Aorta (tissue), 5 donors: ENCODE data around the gene FZD8. TPM values are rescaled to one million over a fixed set of nuclear protein-coding genes. Genes with fewer than 3 reads are reported as not detected.

ENCODE experiments used
- ATAC-seq: fragments of 200-7000 bp; cut with Tn5 transposase; one replicate; pipeline ENCODE4 v1.9.1; 2022; ENCODE audit warnings: moderate library complexity; ENCODE audit not compliant: low FRiP score
- DNase-seq, 2 donors: peaks; one replicate each; pipeline ENCODE4 v3.0.0-alpha.2; 2020
- H3K27ac ChIP-seq, 2 donors: one replicate each; pipeline ENCODE4 v1.5.1; 2013; ENCODE audit warnings: low read length in 2 of 2, mild to moderate bottlenecking in 2 of 2, moderate library complexity in 2 of 2, control low read depth in 1 of 2, inconsistent platforms in 1 of 2, low read depth in 1 of 2
- H3K27me3 ChIP-seq, 2 donors: one replicate each; pipeline ENCODE4 v1.6.1; 2013; ENCODE audit warnings: control low read depth in 1 of 2, low read length in 1 of 2, mild to moderate bottlenecking in 1 of 2, moderate library complexity in 1 of 2; ENCODE audit not compliant: insufficient read depth in 2 of 2, control insufficient read depth in 1 of 2
- H3K36me3 ChIP-seq, 2 donors: one replicate each; pipeline ENCODE4 v1.6.1; 2013; ENCODE audit warnings: control low read depth in 1 of 2, low read length in 1 of 2, mild to moderate bottlenecking in 1 of 2; ENCODE audit not compliant: insufficient read depth in 2 of 2, control insufficient read depth in 1 of 2
- H3K4me1 ChIP-seq, 2 donors: one replicate each; pipeline ENCODE4 v1.6.1; 2013; ENCODE audit warnings: low read length in 2 of 2, control low read depth in 1 of 2, mild to moderate bottlenecking in 1 of 2, moderate library complexity in 1 of 2; ENCODE audit not compliant: insufficient read depth in 2 of 2, control insufficient read depth in 1 of 2
- H3K4me3 ChIP-seq, 2 donors: one replicate each; pipeline ENCODE4 v1.5.1; 2013; ENCODE audit warnings: low read length in 2 of 2, control low read depth in 1 of 2, mild to moderate bottlenecking in 1 of 2
- H3K9me3 ChIP-seq: one replicate; pipeline ENCODE4 v1.6.1; 2013; ENCODE audit warnings: mild to moderate bottlenecking, low read length; ENCODE audit not compliant: control insufficient read depth
- WGBS, 2 donors: extraction: QIAGEN DNeasy Blood & Tissue Kit; methylation state at CpG; one replicate each; pipeline ENCODE4 v1.1.7; 2013; 5-methylcytosine and 5-hydroxymethylcytosine counted together
- intact Hi-C, 2 donors: fragments of 100-400 bp; cut with DNase I; formaldehyde crosslinking; loops; one replicate each; pipeline versions ENCODE4 v1.14.2 to v1.15.0; 2022
- polyA plus RNA-seq, 2 donors: library from polyadenylated mRNA; stranded (reverse); fragments of 200-250 nt; gene quantifications; one replicate each; pipeline ENCODE4 v1.2.3, GENCODE V29; 2013
- total RNA-seq, 2 donors: library from RNA; stranded (reverse); fragmentation: NEBNext Ultra II Directional; extraction: Animal tissue kit (Norgen Biotek cat#: 25700); gene quantifications; one replicate each; pipeline ENCODE4 v1.2.1, GENCODE V29; 2021
- donor health status: healthy with polysubstance abuse.
- donor health status: Bipolar disorder and iron deficiency.
- donor health status: DM: no; HTN: no; CAD: no.
- donor health status: DM: no; HTN: no; CAD: no.
- donor health status: DM: yes; HTN: yes; CAD: no.

Gene FZD8
- total and polyA plus RNA-seq, 4 donors = 0.50 to 28.6 (median 8.7) TPM

DNA sequence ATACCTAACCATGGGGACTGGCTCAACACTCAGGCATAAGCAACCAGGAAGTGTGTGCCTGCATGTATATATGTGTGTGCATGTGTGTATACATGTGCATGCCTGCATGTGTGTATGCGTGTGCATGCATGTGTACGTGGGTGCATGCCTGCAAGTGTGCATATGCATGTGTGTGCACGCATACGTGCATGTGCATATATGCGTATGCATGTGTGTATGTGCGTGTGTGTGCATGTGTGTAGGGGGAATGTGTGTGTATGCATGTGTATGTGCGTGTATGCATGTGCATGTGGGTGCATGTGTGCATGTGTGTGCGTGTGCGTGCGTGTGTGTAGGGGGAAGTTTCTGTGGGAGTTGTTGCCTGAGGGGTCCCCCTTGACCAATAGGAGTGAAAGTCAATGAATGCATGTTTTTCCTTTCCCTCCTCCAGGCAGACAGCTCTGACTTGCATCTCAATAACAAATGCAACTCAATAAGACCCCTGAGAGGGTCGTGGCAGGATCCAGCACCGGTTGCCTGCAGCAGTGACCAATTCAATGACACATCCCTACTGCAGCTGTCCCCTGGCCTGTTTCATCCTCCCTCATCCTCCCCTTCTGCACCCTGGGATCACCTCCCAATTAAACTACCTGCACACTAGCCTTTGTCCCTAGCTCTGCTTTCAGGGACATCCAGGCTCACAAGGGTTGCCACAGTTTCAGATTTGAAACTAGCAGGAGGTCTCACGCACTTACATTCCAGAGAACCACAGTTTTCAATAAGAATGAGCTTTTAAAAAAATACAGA is 27.0 kb upstream of the FZD8 start:
- 83 to 87% methylated on average over 13 of the region's 13 CpGs for WGBS, 2 donors
- Histone ChIP-seq H3K4me3 (no peak overlapping the region), H3K36me3 (no peaks in the 10 kb centered on the region), H3K9me3 (no peaks in the 10 kb centered on the region), H3K27ac (no peak overlapping the region), H3K27me3 (no peaks in the 10 kb centered on the region), H3K4me1 (no peaks in the 10 kb centered on the region)
- DNase-seq = no peak
- ATAC-seq = no peak
- intact Hi-C loops = no loop called here

DNA sequence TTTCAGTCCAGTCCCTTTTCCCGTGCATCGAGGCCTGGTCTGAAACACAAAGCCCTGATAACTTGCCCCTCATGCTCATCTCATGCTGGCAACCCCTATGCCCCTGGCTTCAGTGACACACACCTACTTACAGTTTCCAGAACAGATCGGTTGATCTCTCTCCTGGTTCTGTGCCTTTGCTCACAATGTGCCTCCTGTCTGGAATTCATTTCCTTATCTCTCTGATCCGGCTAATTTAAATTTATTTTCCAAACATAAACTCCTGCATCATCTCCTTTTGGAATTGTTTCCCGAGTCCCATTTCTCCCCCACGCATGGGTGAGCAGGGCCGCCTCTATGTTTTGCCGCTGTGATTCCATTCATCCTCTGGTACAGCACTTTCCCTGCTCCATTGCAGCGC is 25.9 kb upstream of the FZD8 start:
- Histone ChIP-seq H3K9me3 (no peaks in the 10 kb centered on the region), H3K4me3 (no peak overlapping the region), H3K4me1 (no peaks in the 10 kb centered on the region), H3K36me3 (no peaks in the 10 kb centered on the region), H3K27ac (no peak overlapping the region), H3K27me3 (no peaks in the 10 kb centered on the region)
- WGBS, 2 donors = 94 to 95% methylated on average over 9 of the region's 9 CpGs
- DNase-seq (no peak), ATAC-seq (no peak)
- intact Hi-C loops = no loop called here

DNA sequence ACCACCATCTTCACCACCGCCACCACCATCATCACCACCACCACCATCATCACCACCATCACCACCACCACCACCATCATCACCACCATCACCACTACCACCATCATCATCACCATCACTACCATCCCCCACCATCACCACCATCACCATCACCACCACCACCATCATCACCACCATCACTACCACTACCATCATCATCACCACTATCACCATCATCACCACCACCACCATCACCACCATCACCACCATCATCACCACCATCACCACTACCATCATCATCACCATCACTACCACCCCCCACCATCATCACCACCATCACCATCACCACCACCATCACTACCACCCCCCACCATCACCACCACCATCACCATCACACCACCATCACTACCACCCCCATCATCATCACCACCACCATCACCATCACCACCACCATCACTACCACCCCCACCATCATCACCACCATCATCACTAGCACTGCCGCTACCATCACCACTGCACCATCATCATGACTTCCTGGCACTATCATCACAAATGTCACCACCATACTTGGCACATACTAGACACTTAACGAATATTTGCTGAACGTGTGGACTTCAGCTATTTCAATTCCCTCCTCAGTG is 25.3 kb upstream of the FZD8 start:
- H3K36me3 ChIP-seq = no peaks in the 10 kb centered on the region
- no peaks in the 10 kb centered on the region for H3K9me3 ChIP-seq
- intact Hi-C loops = no loop called here

GRCh38 chr10:35661236-35661635 is 19.1 kb upstream of the FZD8 start:
- no peaks in the 10 kb centered on the region for H3K27me3 ChIP-seq
- H3K4me1 ChIP-seq = no peaks in the 10 kb centered on the region
- ATAC-seq (no peak), DNase-seq (no peak)
- H3K4me3 ChIP-seq = no peak overlapping the region
- no peak overlapping the region for H3K27ac ChIP-seq
- WGBS, 2 donors = 36 to 41% methylated on average over 2 of the region's 2 CpGs
- intact Hi-C loops = no loop called here
- no peaks in the 10 kb centered on the region for H3K36me3 ChIP-seq
- H3K9me3 ChIP-seq = no peaks in the 10 kb centered on the region

More for the DNA sequence above, 25.3 kb upstream of the FZD8 start:
- no peak overlapping the region for H3K27ac ChIP-seq
- H3K4me3 ChIP-seq = no peak overlapping the region
- no peaks in the 10 kb centered on the region for H3K27me3 ChIP-seq
- 85 to 89% methylated on average over 4 of the region's 4 CpGs for WGBS, 2 donors
- ATAC-seq (no peak), DNase-seq (no peak)
- H3K4me1 ChIP-seq = no peaks in the 10 kb centered on the region

- intact Hi-C loops = no loop called here
- no peaks in the 10 kb centered on the region for H3K27me3 ChIP-seq
- WGBS, 2 donors = 91 to 100% methylated on average over 1 of the region's 1 CpG
- H3K27ac ChIP-seq = no peak overlapping the region
- no peaks in the 10 kb centered on the region for H3K4me1 ChIP-seq
- no peak for ATAC-seq
- H3K36me3 ChIP-seq = no peaks in the 10 kb centered on the region
- no peak for DNase-seq
- H3K4me3 ChIP-seq = no peak overlapping the region
- no peaks in the 10 kb centered on the region for H3K9me3 ChIP-seq
Measured at GRCh38 chr10:35659456-35659855, 17.4 kb upstream of the FZD8 start.

DNA sequence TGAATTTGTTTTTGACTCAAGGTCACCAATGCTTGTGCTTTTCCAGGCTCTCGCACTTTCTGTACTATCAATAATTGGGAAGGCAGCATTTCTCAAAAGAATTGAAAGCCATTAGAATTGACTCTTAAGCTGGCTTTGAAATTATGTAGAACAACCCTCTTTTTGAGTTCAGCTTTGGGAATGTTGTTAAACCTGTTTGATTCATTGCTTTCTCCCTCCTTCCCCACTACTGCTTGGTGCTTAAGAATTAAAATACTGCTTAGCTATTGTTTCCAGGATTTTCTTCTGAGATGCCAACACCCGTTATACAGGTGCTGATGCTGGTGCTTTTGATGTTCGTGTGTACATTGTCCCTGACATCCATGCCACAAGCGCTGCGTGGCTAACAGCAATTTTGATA is 15.5 kb upstream of the FZD8 start:
- intact Hi-C loops = no loop called here
- no peaks in the 10 kb centered on the region for H3K27me3 ChIP-seq
- no peak overlapping the region for H3K27ac ChIP-seq
- H3K4me1 ChIP-seq = no peaks in the 10 kb centered on the region
- WGBS, 2 donors = 94 to 96% methylated on average over 5 of the region's 5 CpGs
- ATAC-seq (no peak), DNase-seq (no peak)
- H3K36me3 ChIP-seq = no peaks in the 10 kb centered on the region
- no peak overlapping the region for H3K4me3 ChIP-seq
- H3K9me3 ChIP-seq = no peaks in the 10 kb centered on the region

- no peaks in the 10 kb centered on the region for H3K27me3 ChIP-seq
- ATAC-seq (no peak), DNase-seq (no peak)
- WGBS, 2 donors = 88 to 91% methylated on average over 2 of the region's 2 CpGs
- no peaks in the 10 kb centered on the region for H3K4me1 ChIP-seq
- H3K36me3 ChIP-seq = no peaks in the 10 kb centered on the region
- intact Hi-C loops = no loop called here
- no peak overlapping the region for H3K27ac ChIP-seq
- no peaks in the 10 kb centered on the region for H3K9me3 ChIP-seq
- no peak overlapping the region for H3K4me3 ChIP-seq
Measured at GRCh38 chr10:35652824-35653223, 10.7 kb upstream of the FZD8 start.

DNA sequence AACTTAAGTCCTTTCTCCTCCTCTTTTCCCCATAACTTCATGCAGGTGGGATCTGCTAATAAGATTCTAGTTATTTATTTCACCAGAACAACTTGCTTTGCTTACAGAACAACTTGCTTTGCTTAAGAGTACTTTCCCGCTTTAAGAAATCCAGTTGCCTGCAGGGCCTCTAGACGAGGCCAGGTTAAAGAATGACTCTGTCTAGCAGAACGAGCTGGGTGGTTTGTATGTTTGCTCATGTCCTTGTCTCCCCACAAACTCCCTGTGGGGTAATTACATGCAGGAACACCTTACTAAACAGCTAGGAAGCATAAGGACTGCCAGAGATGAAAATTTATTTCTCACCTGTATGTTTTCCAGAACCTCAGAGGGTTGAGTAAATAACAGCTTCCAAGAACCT is 8.8 kb upstream of the FZD8 start:
- Histone ChIP-seq H3K27ac (no peak overlapping the region), H3K9me3 (peaks cover 3% of the 10 kb centered on the region), H3K27me3 (no peaks in the 10 kb centered on the region), H3K4me1 (no peaks in the 10 kb centered on the region), H3K4me3 (no peak overlapping the region), H3K36me3 (no peaks in the 10 kb centered on the region)
- ATAC-seq = no peak
- intact Hi-C loops = no loop called here
- DNase-seq = no peak
- 86 to 89% methylated on average over 3 of the region's 3 CpGs for WGBS, 2 donors
